ENCODE data around the gene NXPE4.

DNA sequence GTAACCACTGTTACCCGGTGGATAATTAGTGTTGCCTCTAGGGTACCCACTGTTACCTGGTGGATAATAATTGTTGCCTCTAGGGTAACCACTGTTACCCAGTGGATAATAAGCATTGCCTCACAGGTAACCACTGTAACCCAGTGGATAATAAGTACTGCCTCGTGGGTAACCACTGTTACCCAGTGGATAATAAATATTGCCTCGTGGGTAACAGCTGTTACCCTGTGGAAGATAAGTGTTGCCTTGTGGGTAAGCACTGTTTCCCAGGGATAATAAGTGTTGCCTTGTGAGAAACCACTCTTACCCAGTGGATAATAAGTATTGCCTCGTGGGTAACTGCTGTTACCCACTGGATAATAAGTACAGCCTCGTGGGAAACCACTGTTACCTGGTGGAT lies 9.3 kb upstream of the NXPE4 start:
- TF ChIP-seq GATA3 (IDR thresholded peaks at IDR 0.05; ENCODE audit: low read depth, low read length), result no peak
- TF ChIP-seq GATA2 (IDR thresholded peaks at IDR 0.05; ENCODE audit: low read depth, low read length), result no peak
